ENCODE data around the gene L3MBTL4.

DNA sequence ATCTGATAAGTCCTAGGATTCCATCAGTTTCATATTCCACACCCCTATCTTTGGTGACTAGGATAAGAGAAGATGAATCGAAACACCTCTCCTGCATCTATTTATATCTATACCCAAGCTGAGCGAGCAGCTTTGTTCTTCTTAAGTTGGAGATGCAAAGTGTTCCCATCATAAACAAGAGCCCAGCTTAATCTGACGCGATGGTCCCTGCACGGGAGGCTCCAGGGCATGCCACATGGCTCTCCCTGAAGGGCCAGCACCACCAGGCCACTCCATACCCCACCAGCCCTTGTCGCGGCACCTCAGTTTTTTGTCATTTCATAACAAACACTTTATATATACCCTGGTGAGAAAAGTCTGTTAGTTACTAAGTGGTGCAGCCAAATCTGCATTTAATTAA is 255.3 kb downstream of the L3MBTL4 start:
- TF ChIP-seq, protein P1, sequence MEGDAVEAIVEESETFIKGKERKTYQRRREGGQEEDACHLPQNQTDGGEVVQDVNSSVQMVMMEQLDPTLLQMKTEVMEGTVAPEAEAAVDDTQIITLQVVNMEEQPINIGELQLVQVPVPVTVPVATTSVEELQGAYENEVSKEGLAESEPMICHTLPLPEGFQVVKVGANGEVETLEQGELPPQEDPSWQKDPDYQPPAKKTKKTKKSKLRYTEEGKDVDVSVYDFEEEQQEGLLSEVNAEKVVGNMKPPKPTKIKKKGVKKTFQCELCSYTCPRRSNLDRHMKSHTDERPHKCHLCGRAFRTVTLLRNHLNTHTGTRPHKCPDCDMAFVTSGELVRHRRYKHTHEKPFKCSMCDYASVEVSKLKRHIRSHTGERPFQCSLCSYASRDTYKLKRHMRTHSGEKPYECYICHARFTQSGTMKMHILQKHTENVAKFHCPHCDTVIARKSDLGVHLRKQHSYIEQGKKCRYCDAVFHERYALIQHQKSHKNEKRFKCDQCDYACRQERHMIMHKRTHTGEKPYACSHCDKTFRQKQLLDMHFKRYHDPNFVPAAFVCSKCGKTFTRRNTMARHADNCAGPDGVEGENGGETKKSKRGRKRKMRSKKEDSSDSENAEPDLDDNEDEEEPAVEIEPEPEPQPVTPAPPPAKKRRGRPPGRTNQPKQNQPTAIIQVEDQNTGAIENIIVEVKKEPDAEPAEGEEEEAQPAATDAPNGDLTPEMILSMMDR (IDR thresholded peaks at IDR 0.05) = no peak
- TF ChIP-seq POLR2A (IDR thresholded peaks at IDR 0.05) = no peak

Data from body of pancreas (tissue), 4 donors.